GM18868 (cell line): ENCODE data around the gene DPP4.
A peak's percentile ranks its signal among the peaks of the same experiment; 100 is the strongest.

Source experiments
- ATAC-seq: cut with Tn5 transposase; IDR thresholded peaks from one replicate; pipeline ENCODE4 v1.9.1; 2021; ENCODE audit warnings: mild to moderate bottlenecking, moderate library complexity; ENCODE audit not compliant: unreplicated experiment

DPP4 gene

GRCh38 chr2:162073888-162074631, at the start of gene DPP4:
TSS of gene DPP4 (minus strand) at chr2:162074215. CDS start at chr2:162073981, 234 bp downstream.
- peak; percentile 84 for ATAC-seq

GRCh38 chr2:162118166-162119031, 44.4 kb upstream of the DPP4 start:
- no peak for ATAC-seq

- no peak for ATAC-seq
Observed at GRCh38 chr2:162116352-162116751, 42.3 kb upstream of the DPP4 start.

- ATAC-seq, result no peak
Observed at GRCh38 chr2:162115076-162115475, 41.1 kb upstream of the DPP4 start.

GRCh38 chr2:162114271-162114670, 40.3 kb upstream of the DPP4 start:
- no peak for ATAC-seq

- no peak for ATAC-seq
Observed at GRCh38 chr2:162113776-162114168, 39.8 kb upstream of the DPP4 start.

GRCh38 chr2:162113088-162113775, 39.2 kb upstream of the DPP4 start:
- ATAC-seq, result no peak

- ATAC-seq, result no peak
Observed at GRCh38 chr2:162111958-162112850, 38.2 kb upstream of the DPP4 start.

- ATAC-seq, result no peak
Observed at GRCh38 chr2:162107361-162107901, 33.4 kb upstream of the DPP4 start.

- ATAC-seq, result no peak
Observed at GRCh38 chr2:162106746-162107145, 32.7 kb upstream of the DPP4 start.

GRCh38 chr2:162106146-162106551, 32.1 kb upstream of the DPP4 start:
- ATAC-seq, result no peak

- no peak for ATAC-seq
Observed at GRCh38 chr2:162103443-162104009, 29.5 kb upstream of the DPP4 start.

GRCh38 chr2:162100579-162100978, 26.6 kb upstream of the DPP4 start:
- no peak for ATAC-seq

GRCh38 chr2:162099836-162100235, 25.8 kb upstream of the DPP4 start:
- ATAC-seq, result no peak

- ATAC-seq, result no peak
Observed at GRCh38 chr2:162092658-162093556, 18.9 kb upstream of the DPP4 start.

GRCh38 chr2:162092008-162092390, 18.0 kb upstream of the DPP4 start:
- no peak for ATAC-seq

- no peak for ATAC-seq
Observed at GRCh38 chr2:162091325-162092007, 17.5 kb upstream of the DPP4 start.

- no peak for ATAC-seq
Observed at GRCh38 chr2:162090109-162090508, 16.1 kb upstream of the DPP4 start.
